AG09309 (cell line): ENCODE results near the gene KIAA1614.

Experiments
- DNase-seq: peaks from one replicate; pipeline ENCODE4 v3.0.0-alpha.2; 2010; ENCODE audit warnings: low read depth
- H3K4me3 ChIP-seq: 2 replicates; pipeline ENCODE4 v1.5.1; 2011; ENCODE audit warnings: mild to moderate bottlenecking, low read depth, low read length, moderate library complexity; ENCODE audit not compliant: control insufficient read depth
- TF ChIP-seq, protein P1 (sequence below): IDR thresholded peaks from 2 replicates; pipeline ENCODE4 v1.5.1; 2011; ENCODE audit warnings: mild to moderate bottlenecking, low read depth, low read length, inconsistent platforms; ENCODE audit not compliant: insufficient read depth, control insufficient read depth; ENCODE audit errors: missing control alignments

The KIAA1614 gene

DNA sequence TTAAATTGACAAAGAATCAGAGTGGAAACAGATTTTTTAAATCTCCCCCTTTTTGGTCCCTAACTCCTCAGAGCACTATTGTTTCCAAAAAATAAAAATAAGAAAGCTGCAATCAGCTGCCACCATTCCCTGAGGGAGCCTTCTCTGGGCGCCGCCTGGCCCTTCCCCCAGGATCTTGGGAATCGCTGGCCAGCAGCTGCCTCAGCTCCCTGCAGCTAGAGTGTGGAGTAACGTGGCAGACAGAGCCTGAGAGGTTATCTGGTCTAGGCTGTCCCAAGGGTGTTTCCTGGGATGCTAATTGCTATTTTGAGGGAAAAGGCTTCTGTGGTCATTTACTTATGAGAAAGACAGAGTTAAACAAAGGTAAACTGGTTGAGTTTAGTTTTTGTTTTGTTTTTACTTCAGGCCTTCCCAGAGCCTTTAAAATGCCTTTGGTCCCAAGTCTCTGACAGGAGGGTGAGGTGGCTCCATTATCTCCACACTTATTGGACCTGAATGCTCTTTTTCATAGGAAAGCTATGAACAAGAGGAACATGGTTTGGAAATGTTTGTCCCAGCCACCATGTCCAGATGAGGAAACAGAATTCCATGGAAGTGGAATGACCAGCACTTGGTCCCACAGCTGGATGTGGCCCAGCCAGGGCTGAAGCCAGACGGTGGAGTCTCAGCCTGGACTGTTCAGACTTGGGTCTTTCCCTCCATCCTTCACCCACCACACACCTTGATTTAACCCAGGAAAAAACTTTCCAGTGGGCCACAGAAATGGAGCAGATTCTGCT, 14.1 kb upstream of the KIAA1614 start:
- no peak overlapping the region for H3K4me3 ChIP-seq
- DNase-seq = no peak
- TF ChIP-seq, protein P1, sequence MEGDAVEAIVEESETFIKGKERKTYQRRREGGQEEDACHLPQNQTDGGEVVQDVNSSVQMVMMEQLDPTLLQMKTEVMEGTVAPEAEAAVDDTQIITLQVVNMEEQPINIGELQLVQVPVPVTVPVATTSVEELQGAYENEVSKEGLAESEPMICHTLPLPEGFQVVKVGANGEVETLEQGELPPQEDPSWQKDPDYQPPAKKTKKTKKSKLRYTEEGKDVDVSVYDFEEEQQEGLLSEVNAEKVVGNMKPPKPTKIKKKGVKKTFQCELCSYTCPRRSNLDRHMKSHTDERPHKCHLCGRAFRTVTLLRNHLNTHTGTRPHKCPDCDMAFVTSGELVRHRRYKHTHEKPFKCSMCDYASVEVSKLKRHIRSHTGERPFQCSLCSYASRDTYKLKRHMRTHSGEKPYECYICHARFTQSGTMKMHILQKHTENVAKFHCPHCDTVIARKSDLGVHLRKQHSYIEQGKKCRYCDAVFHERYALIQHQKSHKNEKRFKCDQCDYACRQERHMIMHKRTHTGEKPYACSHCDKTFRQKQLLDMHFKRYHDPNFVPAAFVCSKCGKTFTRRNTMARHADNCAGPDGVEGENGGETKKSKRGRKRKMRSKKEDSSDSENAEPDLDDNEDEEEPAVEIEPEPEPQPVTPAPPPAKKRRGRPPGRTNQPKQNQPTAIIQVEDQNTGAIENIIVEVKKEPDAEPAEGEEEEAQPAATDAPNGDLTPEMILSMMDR = no peak

DNA sequence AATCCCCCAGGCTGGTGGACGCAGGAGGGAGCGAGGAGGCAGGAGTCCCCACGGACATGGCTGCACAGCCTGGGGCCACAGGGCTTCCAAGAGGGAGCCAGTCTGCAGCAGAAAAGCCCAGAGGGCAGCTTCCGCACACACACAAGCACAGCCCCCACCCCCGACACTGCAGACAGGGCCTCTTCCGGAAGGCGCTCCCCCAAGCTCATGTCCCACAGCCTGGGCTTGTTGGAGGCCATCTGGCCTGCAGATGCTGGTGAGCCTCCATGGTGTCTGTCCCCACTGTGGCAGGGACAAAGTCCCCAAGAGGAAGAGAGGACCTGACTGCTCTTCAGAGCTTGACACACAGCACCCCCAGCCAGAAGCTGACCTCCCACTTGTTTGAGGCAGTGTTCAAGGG, 13.4 kb upstream of the KIAA1614 start:
- no peak overlapping the region for H3K4me3 ChIP-seq
- DNase-seq = no peak
- TF ChIP-seq, protein P1 = no peak

DNA sequence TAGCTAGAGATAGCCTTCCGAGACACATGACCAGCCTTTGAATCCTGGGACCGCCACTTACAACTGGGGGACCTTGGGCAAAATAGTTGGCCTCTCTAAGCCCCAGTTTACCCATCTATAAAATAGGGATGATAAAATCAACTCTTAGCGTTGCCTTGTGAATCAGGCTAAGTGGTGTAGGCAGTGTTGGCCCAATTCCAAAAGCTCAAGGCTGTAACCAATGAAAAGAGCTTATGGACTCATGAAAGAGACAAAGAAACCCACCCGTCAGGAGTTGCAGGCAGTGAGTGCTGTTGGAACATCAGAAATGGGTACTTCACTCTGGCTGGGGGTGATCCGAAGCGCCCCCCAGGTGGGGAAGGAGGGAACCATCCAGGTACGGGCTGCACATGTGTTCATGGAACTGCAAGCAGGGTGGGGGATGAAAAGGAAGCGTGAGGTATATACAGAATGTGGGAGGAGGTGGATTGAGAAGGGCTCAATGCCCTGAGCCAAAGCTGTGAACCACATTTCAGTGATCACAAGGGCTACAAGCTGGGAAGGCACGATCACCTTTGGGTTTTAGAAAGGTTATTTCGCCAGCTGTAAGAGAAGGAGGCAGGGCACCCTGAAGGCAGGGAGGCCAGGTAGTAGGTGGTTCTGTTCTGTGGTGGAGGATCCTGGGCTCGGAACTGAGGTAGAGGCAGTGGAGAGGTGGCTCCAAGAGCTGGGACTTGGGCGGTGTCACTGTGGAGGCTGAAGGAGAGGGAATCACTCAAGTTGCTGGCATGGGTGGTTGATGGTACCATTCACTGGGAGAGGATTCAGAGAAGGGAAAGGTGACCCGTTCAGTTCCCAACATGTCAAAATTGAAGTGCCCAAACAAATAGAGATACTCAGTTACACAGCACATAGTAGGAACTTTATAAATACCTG, 11.4 kb upstream of the KIAA1614 start:
- no peak overlapping the region for H3K4me3 ChIP-seq
- no peak for DNase-seq
- TF ChIP-seq, protein P1 = no peak

DNA sequence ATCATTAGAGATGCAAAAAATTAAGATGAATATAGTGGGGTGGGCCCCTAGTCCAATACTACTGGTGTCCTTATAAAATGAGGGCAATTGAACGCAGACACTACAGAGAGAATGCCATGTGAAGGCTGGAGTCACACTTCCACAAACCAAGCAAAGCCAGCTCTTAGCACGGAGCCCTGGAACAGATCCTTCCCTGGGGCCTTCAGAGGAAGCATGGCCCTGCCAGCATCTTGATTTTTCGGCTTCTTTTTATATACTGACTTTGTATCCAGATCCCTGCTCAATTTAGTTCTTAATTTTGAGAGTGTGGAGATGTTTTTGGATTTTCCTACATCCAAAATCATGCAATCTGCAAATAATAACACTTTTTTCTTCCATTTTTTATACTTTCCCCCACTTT, 10.2 kb upstream of the KIAA1614 start:
- DNase-seq = no peak
- no peak overlapping the region for H3K4me3 ChIP-seq
- TF ChIP-seq, protein P1 = no peak

DNA sequence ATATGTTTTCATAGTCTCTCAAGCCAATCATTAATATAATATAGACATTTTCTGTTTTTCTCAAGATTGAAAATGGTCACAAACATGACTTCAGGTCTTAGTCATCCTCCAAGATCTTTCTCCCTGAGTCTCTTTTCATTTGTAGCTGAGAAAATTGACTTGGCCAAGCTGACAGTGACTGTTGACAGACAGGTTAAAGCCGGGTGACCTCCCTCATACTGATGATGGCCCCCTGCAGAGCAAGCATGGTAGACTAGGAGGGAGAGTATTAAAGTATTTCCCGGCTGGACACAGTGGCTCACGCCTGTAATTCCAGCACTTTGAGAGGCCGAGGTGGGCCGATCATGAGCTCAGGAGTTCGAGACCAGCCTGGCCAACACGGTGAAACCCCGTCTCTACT, 6.8 kb upstream of the KIAA1614 start:
- TF ChIP-seq, protein P1 = no peak
- H3K4me3 ChIP-seq = no peak overlapping the region
- no peak for DNase-seq

DNA sequence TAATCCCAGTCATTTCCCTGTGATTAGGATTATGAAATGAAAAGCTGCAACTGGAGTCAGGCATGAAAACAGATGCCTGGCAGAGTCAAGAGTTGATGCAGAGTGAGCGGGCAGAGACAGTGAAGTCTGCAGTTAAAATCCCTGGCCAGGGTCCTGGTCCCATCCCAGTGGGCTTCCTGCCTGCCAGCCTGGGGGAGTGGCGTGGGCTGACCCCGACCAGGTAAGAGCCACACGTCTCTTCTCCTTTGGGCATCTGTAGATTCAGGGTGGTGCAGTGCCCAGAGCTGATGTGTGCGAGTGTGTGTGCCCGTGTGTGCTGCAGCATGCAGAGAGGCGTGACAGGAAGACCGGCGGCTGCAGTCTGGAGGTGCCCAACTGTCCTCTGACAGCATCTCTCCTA, 6.2 kb upstream of the KIAA1614 start:
- no peak overlapping the region for H3K4me3 ChIP-seq
- no peak for DNase-seq
- TF ChIP-seq, protein P1 = no peak
